ENCODE measurements around the gene NDUFA9.

GRCh38 chr12:4603421-4603820 is 45.5 kb upstream of the NDUFA9 start:
- TF ChIP-seq POLR2A (IDR thresholded peaks at IDR 0.05) (no peak), CTCF (IDR thresholded peaks at IDR 0.05) (no peak)
